Stomach (tissue), 9 donors: ENCODE measurements around the gene TPTE. TPM values are rescaled to one million over a fixed set of nuclear protein-coding genes. Genes with fewer than 3 reads are reported as not detected.
"Not testable (repeated sequence)": the region's sequence is repeated elsewhere in the genome, so short reads cannot be mapped to it uniquely, and the experiment has no call there.

Experiments
- DNase-seq, 2 donors: peaks; one replicate each; pipeline versions ENCODE4 v3.0.0 to v3.0.0-alpha.2; 2013 to 2019
- H3K27ac ChIP-seq, 5 donors: fragments of 200-600 bp in 4 of 5; sonication (generic) in 4 of 5; one replicate each; pipeline ENCODE4 v1.5.1; 2013 to 2019; ENCODE audit warnings: mild to moderate bottlenecking in 1 of 5, moderate library complexity in 1 of 5
- H3K27me3 ChIP-seq, 3 donors: fragments of 200-600 bp; sonication (generic); one replicate each; pipeline ENCODE4 v1.5.1; 2017 to 2019; ENCODE audit warnings: mixed run types in 1 of 3
- H3K36me3 ChIP-seq, 4 donors: fragments of 200-600 bp; sonication (generic); 1 replicate in 3 of 4; 2 replicates in 1 of 4; pipeline ENCODE4 v1.5.1; 2016 to 2019
- H3K4me1 ChIP-seq, 4 donors: fragments of 200-600 bp; sonication (generic); one replicate each; pipeline ENCODE4 v1.5.1; 2016 to 2019
- H3K4me3 ChIP-seq, 4 donors: fragments of 200-600 bp; sonication (generic) in 3 of 4; one replicate each; pipeline ENCODE4 v1.5.1; 2016 to 2019; ENCODE audit warnings: mild to moderate bottlenecking in 1 of 4
- H3K9me3 ChIP-seq, 4 donors: fragments of 200-600 bp; sonication (generic); one replicate each; pipeline ENCODE4 v1.5.1; 2016 to 2019
- EP300 ChIP-seq: sonication (generic); formaldehyde crosslinking; IDR thresholded peaks from one replicate; pipeline ENCODE4 v1.6.1; 2017; ENCODE audit warnings: antibody characterized with exemption
- POLR2A ChIP-seq, 4 donors: fragments of 450-650 bp; IDR thresholded peaks; one replicate each; pipeline ENCODE4 v1.6.1; 2016; ENCODE audit warnings: antibody characterized with exemption in 4 of 4, control low read depth in 2 of 4, mild to moderate bottlenecking in 1 of 4, moderate library complexity in 1 of 4
- POLR2AphosphoS5 ChIP-seq, 3 donors: sonication (generic); formaldehyde crosslinking; IDR thresholded peaks; one replicate each; pipeline ENCODE4 v1.6.1; 2016; ENCODE audit warnings: antibody characterized with exemption in 3 of 3
- WGBS, 5 donors: extraction: QIAGEN DNeasy Blood & Tissue Kit in 3 of 5; methylation state at CpG; one replicate each; pipeline versions ENCODE4 v1.1.5 to v1.1.7; 2013 to 2018; 5-methylcytosine and 5-hydroxymethylcytosine counted together
- intact Hi-C: fragments of 100-400 bp; cut with DNase I; formaldehyde crosslinking; loops from one replicate; pipeline ENCODE4 v1.15.1; 2023; ENCODE audit warnings: low total_unique reads
- polyA plus RNA-seq, 3 donors: library from polyadenylated mRNA; stranded (reverse); fragments of 200-250 nt; gene quantifications; one replicate each; pipeline ENCODE4 v1.2.3, GENCODE V29; 2013
- total RNA-seq, 5 donors: library from RNA; depleted of rRNA; stranded (reverse); fragments of >200 nt; gene quantifications; one replicate each; pipeline versions ENCODE4 v1.1.0 to v1.2.3, GENCODE V29; 2014 to 2016
- TF ChIP-seq, protein P1 (sequence below), 7 experiments: fragments of 450-650 bp in 4 of 7; fragments of 200-600 bp in 3 of 7; sonication (generic) in 3 of 7; IDR thresholded peaks; one replicate each; pipeline ENCODE4 v1.5.1; 2016 to 2019; ENCODE audit warnings: antibody characterized with exemption in 7 of 7, control low read depth in 2 of 7, mild to moderate bottlenecking in 1 of 7
- donor health status: healthy with polysubstance abuse.
- donor health status: Bipolar disorder and iron deficiency.
- donor health status: healthy.

The TPTE gene
- total and polyA plus RNA-seq, 8 donors: not detected

DNA sequence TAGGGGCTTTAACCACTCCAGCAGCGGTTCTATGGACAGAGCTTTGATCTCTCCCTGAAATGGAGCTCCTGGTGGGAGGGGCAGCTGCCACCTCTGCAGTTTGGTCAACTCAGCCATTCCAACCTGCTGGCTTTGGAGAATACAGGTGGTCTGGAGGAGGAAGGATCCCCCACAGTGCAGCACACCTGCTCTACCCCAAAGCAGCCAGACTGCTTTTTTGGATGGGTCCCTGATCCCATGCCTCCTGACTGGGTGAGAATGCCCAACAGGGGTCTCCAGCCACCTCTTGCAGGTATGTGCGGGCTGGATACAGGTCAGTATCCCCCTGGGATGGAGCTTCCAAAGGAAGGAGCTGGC, 53.9 kb downstream of the TPTE start:
- H3K27ac ChIP-seq: no peak overlapping the region
- H3K36me3 ChIP-seq: no peaks in the 10 kb centered on the region
- no peaks in the 10 kb centered on the region for H3K4me1 ChIP-seq
- H3K4me3 ChIP-seq: no peak overlapping the region
- H3K27me3 ChIP-seq: no peaks in the 10 kb centered on the region
- intact Hi-C loops: no loop called here
- TF ChIP-seq, protein P1, sequence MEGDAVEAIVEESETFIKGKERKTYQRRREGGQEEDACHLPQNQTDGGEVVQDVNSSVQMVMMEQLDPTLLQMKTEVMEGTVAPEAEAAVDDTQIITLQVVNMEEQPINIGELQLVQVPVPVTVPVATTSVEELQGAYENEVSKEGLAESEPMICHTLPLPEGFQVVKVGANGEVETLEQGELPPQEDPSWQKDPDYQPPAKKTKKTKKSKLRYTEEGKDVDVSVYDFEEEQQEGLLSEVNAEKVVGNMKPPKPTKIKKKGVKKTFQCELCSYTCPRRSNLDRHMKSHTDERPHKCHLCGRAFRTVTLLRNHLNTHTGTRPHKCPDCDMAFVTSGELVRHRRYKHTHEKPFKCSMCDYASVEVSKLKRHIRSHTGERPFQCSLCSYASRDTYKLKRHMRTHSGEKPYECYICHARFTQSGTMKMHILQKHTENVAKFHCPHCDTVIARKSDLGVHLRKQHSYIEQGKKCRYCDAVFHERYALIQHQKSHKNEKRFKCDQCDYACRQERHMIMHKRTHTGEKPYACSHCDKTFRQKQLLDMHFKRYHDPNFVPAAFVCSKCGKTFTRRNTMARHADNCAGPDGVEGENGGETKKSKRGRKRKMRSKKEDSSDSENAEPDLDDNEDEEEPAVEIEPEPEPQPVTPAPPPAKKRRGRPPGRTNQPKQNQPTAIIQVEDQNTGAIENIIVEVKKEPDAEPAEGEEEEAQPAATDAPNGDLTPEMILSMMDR (IDR thresholded peaks at IDR 0.05): no peak
- TF ChIP-seq POLR2AphosphoS5 (IDR thresholded peaks at IDR 0.05) (no peak), EP300 (no peak), POLR2A (IDR thresholded peaks at IDR 0.05) (no peak)
- peaks cover 0 to 84% (median 74%) of the 10 kb centered on the region in 4 donors for H3K9me3 ChIP-seq
- no peak for DNase-seq
- WGBS, 5 donors: 55 to 76% (median 67%) methylated on average over 2 of the region's 2 CpGs

DNA sequence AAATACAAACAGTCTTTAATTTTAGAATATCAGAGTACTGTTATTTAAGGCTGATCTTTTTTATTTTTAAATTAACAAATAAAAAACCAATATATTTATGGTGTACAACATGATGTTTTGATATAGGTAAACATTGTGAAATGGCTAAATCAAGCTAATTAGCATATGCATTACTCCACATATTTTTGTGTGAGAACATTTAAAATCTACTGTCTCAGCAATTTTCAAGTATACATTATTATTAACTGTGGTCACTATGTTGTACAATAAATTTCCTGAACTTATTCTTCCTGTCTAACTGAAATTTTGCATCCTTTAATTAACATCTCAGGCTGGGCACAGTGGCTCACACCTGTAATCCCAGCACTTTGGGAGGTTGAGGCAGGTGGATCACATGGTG, 57.5 kb downstream of the TPTE start:
- H3K27me3 ChIP-seq, H3K4me1 ChIP-seq, H3K4me3 ChIP-seq, H3K36me3 ChIP-seq, H3K27ac ChIP-seq, DNase-seq, intact Hi-C loops: not testable (repeated sequence)
- H3K9me3 ChIP-seq: peaks cover 0 to 76% (median 63%) of the 10 kb centered on the region in 4 donors

DNA sequence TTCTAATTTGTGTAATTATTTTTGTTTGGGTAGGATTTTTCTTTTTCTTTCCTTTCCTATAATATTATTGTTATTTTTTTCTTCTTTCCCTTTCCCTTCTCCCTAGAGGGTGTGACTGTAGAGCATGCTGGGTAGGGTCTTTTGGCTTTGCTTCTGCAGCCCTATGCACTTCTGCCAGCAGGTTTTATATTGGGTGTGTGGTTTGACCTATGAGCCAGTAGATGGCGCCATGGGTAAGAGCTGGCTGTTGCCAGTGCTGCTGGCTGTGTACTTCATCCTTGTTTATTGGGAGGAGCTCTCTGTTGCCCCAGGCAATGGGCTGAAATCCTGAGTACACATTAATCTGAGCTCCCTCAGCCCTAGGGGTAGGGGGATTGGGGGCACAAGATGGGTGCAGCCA, 67.7 kb downstream of the TPTE start:
- intact Hi-C loops, H3K27me3 ChIP-seq, H3K4me1 ChIP-seq, H3K36me3 ChIP-seq, DNase-seq, H3K4me3 ChIP-seq, H3K27ac ChIP-seq: not testable (repeated sequence)
- peaks cover 4 to 66% (median 48%) of the 10 kb centered on the region in 4 donors for H3K9me3 ChIP-seq
- WGBS, 5 donors: 0 to 25% (median 0%) methylated on average over 1 of the region's 1 CpG; no CpG with 5 or more reads in 1 of the 5 donors

DNA sequence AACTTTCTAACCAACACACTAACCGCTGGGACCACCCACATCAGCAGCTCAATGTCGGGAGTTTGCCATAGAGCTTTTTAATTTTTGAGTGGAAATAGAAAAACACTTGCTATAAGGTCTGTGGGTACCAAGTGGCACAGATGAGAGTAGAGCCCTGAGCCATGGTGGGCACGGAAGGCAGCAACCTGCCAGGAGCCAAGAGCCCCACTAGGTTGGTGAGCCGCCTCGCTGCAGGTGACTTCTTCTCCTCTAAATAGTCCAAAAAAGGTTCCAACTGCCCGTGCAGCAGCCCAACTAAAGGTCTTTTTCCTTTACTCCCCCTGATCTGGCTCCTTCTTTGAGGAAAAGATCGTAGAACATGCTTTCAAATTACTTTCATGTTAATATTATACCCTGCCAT, 85.7 kb downstream of the TPTE start:
- H3K27ac ChIP-seq, DNase-seq, H3K4me1 ChIP-seq, H3K4me3 ChIP-seq, H3K27me3 ChIP-seq, H3K36me3 ChIP-seq, intact Hi-C loops: not testable (repeated sequence)
- H3K9me3 ChIP-seq: peaks cover 3 to 57% (median 41%) of the 10 kb centered on the region in 4 donors
- 66 to 72% (median 69%) methylated on average over 7 of the region's 7 CpGs for WGBS, 5 donors

DNA sequence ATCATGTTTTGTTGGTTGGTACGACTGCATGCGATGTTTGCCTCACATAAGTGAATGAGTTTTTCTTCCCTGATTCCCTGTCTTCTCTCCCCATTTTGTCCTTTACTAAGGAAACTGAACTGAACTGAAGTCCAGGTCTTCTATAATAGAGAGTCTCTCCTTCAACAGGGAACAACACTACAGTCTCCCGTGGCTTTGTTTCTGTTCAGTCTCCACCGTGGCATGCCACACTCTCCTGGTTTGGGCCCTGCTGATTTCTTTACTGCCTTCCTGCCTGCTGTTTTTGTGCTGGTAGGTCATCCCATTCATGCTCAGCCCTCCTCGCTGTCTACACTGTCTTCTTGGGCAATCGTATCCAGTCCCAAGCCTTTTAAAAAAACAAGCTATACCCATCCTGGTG, 92.9 kb downstream of the TPTE start:
- intact Hi-C loops: not testable (repeated sequence)

DNA sequence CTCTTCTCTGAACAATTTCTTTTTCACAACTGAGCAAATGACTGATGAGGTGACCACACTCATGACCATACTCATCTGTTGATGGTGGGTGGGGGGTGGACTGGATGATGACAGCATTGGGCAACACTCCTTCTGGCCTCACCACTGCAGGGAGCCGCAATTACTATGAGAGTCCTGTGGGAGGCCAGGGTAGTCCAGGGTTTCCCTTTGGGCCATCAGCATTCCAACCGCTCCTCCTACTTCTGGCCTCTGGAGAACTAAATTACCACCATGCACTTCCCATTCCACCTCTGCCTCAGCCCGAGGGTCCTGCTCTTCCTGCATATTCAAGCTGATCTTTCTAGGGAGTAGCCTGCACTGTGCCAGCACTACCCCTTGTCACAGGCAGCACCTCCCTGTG, 94.7 kb downstream of the TPTE start:
- DNase-seq, intact Hi-C loops: not testable (repeated sequence)
- WGBS, 5 donors: 62 to 74% (median 70%) methylated on average over 3 of the region's 3 CpGs

More for the DNA sequence above, 92.9 kb downstream of the TPTE start:
- WGBS, 5 donors: 70 to 78% (median 74%) methylated on average over 6 of the region's 6 CpGs
- H3K4me1 ChIP-seq, H3K27ac ChIP-seq, H3K4me3 ChIP-seq, DNase-seq, H3K36me3 ChIP-seq, H3K27me3 ChIP-seq: not testable (repeated sequence)
- peaks cover 3 to 57% (median 48%) of the 10 kb centered on the region in 4 donors for H3K9me3 ChIP-seq

DNA sequence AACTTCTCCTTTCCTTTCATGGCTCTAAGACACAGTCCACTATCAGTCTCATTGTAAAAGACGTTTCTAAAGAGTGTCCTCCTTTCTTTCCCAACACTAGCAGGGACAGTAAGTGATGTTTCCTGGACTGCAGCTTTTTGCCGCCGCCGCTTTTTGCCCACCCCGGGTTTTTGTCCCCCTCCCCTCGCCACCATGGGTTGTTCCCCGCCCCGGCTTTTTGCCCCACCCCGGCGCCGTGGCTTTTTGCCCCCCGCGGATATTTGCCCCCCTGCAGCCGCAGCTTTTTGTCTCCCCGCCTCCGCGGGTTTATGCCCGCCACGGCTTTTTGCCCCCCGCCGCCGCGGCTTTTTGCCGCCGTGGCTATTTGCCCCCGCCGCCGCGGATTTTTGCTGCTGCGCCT, 95.2 kb downstream of the TPTE start:
- Histone ChIP-seq H3K36me3 (no peaks in the 10 kb centered on the region), H3K27ac (no peak overlapping the region), H3K9me3 (peaks cover 3 to 59% (median 51%) of the 10 kb centered on the region in 4 donors), H3K4me3 (no peak overlapping the region), H3K4me1 (no peaks in the 10 kb centered on the region), H3K27me3 (no peaks in the 10 kb centered on the region)
- 64 to 71% (median 69%) methylated on average over 30 of the region's 30 CpGs for WGBS, 5 donors
- no peak for TF ChIP-seq POLR2AphosphoS5 (IDR thresholded peaks at IDR 0.05)
- no peak for TF ChIP-seq POLR2A (IDR thresholded peaks at IDR 0.05)
- DNase-seq: no peak
- intact Hi-C loops: no loop called here

More for the DNA sequence above, 94.7 kb downstream of the TPTE start:
- H3K4me1 ChIP-seq, H3K27me3 ChIP-seq, H3K36me3 ChIP-seq, H3K27ac ChIP-seq, H3K4me3 ChIP-seq: not testable (repeated sequence)
- H3K9me3 ChIP-seq: peaks cover 3 to 56% (median 53%) of the 10 kb centered on the region in 4 donors

DNA sequence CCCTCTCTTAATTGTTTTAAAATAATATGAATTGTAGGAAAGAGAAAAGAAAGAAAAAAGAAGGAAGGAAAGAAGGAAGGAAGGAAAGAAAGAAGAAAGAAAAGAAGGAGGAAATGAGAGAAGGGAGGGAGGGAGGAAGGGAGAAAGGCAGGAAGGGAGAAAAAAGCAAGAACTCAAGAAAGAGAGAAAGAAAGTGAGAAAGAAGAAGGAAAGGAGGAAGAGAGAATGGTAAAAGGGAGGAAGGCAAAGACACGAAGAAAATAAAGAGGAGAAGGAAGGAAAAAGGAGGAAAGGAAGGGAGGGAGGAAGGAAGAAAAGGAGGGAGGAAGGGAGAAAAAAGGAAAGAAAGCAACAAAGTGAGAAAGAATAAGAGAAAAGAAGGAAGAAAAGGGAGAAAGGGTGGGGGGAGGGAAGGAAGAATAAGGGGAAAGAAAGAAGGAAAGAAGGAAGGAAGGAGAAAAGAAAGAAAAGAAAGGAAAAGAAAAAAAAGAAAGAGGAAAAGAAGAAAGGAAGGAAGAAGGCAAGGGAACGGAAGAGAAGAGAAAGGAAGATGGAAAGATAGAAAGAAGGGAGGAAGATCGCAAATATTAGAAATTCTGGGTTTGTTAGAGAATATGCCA, 95.9 kb downstream of the TPTE start:
- intact Hi-C loops, DNase-seq, H3K4me1 ChIP-seq, H3K27ac ChIP-seq, H3K36me3 ChIP-seq, H3K4me3 ChIP-seq, H3K27me3 ChIP-seq: not testable (repeated sequence)
- WGBS, 5 donors: 56 to 64% (median 61%) methylated on average over 3 of the region's 3 CpGs
- peaks cover 3 to 58% (median 51%) of the 10 kb centered on the region in 4 donors for H3K9me3 ChIP-seq
